Left renal cortex interstitium (tissue), 4 donors: Measurements from ENCODE around the gene MEOX1. TPM values are rescaled to one million over a fixed set of nuclear protein-coding genes. Genes with fewer than 3 reads are reported as not detected.

Source experiments
- DNase-seq, 4 donors: peaks; one replicate each; pipeline ENCODE4 v3.0.0-alpha.2; 2013; ENCODE audit warnings: low read depth in 4 of 4, low spot score in 2 of 4, missing footprints in 1 of 4
- polyA plus RNA-seq, 4 donors: library from polyadenylated mRNA; unstranded; fragments of 120-200 nt; gene quantifications; one replicate each; pipeline ENCODE4 v1.2.1, GENCODE V29; 2013; ENCODE audit not compliant: insufficient read length in 4 of 4

The MEOX1 gene
- polyA plus RNA-seq, 4 donors = 12.8 to 25.0 (median 15.4) TPM

- DNase-seq = no peak
Measured at GRCh38 chr17:43660816-43661493, 767 bp downstream of the MEOX1 start.

- DNase-seq = no peak
Measured at GRCh38 chr17:43659823-43660617, 1.7 kb downstream of the MEOX1 start.

GRCh38 chr17:43658900-43659299 lies 2.8 kb downstream of the MEOX1 start:
- no peak for DNase-seq

GRCh38 chr17:43655693-43656255 lies 5.9 kb downstream of the MEOX1 start:
- DNase-seq = no peak

GRCh38 chr17:43652124-43652480 lies 9.6 kb downstream of the MEOX1 start:
- DNase-seq = no peak

GRCh38 chr17:43650471-43650870 lies 11.3 kb downstream of the MEOX1 start:
- no peak for DNase-seq

- no peak for DNase-seq
Measured at GRCh38 chr17:43648916-43649315, 12.8 kb downstream of the MEOX1 start.

- no peak for DNase-seq
Measured at GRCh38 chr17:43645765-43646481, 15.8 kb downstream of the MEOX1 start.

GRCh38 chr17:43645450-43645764 lies 16.3 kb downstream of the MEOX1 start:
- no peak for DNase-seq

GRCh38 chr17:43644081-43644480 lies 17.6 kb downstream of the MEOX1 start:
- no peak for DNase-seq

GRCh38 chr17:43641416-43641815 lies 20.3 kb downstream of the MEOX1 start:
- no peak for DNase-seq

- no peak for DNase-seq
Measured at GRCh38 chr17:43640491-43641252, 21.1 kb downstream of the MEOX1 start.

- no peak for DNase-seq
Measured at GRCh38 chr17:43637563-43638323, 24.0 kb downstream of the MEOX1 start.

GRCh38 chr17:43636426-43636825 lies 25.3 kb downstream of the MEOX1 start:
- DNase-seq = no peak

GRCh38 chr17:43634591-43635125 lies 27.1 kb downstream of the MEOX1 start:
- no peak for DNase-seq

- no peak for DNase-seq
Measured at GRCh38 chr17:43632221-43632620, 29.5 kb downstream of the MEOX1 start.

- no peak for DNase-seq
Measured at GRCh38 chr17:43631429-43631828, 30.3 kb downstream of the MEOX1 start.

- DNase-seq = no peak
Measured at GRCh38 chr17:43628089-43628650, 33.6 kb downstream of the MEOX1 start.

GRCh38 chr17:43627653-43628052 lies 34.1 kb downstream of the MEOX1 start:
- DNase-seq = no peak
